ENCODE results near the gene MACROH2A2.
"Not testable (repeated sequence)": the region's sequence is repeated elsewhere in the genome, so short reads cannot be mapped to it uniquely, and the experiment has no call there.

MACROH2A2 gene

DNA sequence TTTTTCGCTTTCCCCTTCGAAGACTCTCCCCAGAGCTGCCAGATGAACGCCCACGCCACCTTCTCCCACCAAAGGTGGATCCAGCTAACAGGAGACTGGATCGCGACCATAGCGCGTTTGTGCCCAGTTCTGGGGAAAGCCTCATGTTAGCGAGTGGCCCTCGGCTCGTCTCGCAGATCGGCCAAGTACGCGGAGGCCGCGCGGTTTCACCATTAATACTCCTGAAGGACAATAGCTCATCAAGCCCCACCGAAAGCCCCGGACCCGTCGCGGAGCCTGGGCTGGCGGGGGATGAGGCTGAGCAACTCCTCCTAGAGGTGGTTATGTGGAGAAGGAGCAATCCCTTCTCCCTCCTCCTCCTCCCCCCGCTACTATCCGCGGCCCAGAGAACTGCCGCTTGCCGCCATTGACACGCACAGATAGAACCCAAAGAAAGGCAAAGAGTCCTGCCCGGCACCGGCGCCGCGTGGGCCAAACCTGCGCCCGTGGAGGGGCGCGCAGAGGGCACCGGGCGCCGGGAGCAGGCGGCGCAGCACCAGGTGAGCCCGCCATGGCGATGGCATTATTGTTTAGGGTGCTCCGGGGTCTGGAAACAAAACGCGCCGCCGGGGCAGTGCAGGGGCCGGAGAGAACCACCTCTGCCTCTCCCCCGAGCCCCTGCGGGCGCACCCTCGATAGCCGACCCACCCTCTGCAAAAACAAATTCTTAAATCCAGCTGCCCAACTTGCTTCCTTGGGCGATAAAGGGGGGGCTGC, at the start of gene MACROH2A2:
Gene MACROH2A2 (plus strand): TSS at position 385 of the 756 bp plus-strand sequence. CDS start 22,813 bp downstream, outside the sequence.
- DNase-seq (ENCODE audit: low read depth in 3 of 3): peak in 1 of 3 donors; percentile 1

- no peak for DNase-seq (ENCODE audit: low read depth in 3 of 3)
These were observed 45.4 kb upstream of the MACROH2A2 start for GRCh38 chr10:70007116-70007820.

- no peak for DNase-seq (ENCODE audit: low read depth in 3 of 3)
These were observed 21.4 kb upstream of the MACROH2A2 start for GRCh38 chr10:70031215-70031614.

DNA sequence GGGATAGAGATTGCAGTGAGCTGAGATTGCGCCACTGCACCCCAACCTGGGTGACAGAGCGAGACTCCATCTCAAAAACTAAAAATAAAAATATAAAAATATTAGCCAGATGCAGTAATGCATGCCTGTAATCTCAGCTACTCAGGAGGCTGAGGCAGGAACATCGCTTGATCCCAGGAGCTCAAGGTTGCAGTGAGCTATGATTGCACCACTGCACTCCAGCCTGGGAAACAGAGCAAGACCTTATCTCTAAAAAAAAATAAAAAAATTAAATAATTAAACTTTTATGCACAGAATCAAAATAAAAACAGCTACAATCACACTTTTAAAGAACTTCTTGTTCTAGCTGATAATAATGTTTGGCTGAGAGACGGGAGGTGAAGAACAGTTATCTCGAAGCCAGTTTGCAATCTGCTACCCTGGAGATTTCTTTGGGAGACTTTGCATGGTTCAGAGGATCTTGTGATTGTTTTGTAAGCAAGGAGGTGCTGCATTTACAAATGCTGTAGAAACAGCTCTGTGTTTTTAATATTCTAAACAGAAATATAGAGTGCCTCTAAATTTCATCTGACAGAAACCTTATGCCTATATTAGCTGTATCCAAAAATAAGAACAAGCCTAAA, 19.9 kb upstream of the MACROH2A2 start:
- no peak for DNase-seq (ENCODE audit: low read depth in 3 of 3)

DNA sequence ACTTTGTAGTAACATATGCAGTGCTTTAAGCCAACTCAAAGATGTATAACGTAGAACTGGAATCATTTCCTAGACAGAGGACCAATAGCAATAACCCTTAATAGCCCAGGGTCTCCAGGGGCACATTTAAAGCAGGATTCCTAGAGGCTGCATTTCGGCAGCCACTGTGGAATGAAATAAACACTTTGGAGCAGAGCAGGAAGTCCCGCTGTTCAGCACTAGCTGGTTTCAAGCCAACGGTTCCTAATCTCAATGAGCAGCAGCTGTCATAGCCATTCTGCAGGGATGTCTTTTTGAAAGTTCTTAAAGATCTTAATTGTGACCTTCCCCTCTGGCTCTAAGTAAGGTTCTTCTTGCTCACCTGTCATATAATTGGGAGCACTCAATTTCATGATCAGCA, 18.4 kb upstream of the MACROH2A2 start:
- DNase-seq (ENCODE audit: low read depth in 3 of 3): no peak

DNA sequence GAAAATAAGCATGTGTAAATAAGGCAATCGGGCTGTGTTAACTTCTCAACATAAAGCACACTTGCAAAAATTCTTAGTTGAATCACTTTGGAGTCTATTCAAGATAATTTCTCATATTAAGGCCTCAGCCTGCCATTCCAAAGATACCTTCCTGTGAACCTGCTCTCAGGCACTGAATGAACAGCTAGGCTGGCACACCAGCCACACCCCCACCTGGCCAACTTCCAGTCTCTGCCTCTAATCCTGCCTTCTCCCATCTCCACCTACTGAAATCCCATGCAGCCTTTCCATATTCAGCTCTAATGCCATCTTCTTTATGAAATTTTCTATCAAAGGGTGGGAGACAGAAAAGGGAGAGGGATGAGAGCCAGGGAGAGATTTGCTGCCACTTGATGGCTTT, 17.1 kb upstream of the MACROH2A2 start:
- DNase-seq (ENCODE audit: low read depth in 3 of 3): no peak

DNA sequence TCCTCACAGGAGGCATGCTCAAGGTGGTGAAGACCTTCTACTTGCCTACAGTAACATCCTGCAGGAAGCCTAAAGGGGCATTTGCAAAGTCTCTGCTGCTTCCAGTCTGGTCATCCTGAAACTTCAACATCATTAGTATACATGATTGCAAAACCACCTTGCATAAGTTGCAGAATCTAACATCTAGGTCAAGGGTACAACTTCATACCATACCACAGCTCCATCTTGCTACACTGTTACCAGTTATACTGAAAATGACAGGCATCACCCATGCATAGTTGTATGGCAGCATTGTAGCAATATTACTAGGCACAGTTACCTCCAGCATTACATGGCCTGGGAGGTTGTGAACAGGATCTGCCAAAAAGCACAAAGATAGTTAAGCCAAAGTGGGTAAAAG, 13.7 kb upstream of the MACROH2A2 start:
- no peak for DNase-seq (ENCODE audit: low read depth in 3 of 3)

DNA sequence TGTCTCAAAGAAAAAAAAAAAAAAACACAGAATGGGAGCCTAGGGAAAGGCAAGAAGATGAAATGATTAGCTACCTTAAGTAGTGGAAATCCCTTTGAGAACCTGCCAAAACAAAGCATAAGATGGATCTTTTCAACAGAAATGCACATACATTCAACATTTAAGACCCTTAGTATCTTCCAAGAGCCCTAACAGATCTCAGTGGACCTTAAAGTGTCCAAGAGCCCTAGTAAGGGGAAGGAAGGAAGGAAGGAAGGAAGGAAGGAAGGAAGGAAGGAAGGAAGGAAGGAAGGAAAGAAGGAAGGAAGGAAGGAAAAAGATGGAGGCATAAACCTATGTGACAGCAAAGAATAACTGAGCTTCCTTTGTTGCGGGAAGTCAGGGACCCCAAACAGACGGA, 11.6 kb upstream of the MACROH2A2 start:
- DNase-seq (ENCODE audit: low read depth in 3 of 3): no peak

DNA sequence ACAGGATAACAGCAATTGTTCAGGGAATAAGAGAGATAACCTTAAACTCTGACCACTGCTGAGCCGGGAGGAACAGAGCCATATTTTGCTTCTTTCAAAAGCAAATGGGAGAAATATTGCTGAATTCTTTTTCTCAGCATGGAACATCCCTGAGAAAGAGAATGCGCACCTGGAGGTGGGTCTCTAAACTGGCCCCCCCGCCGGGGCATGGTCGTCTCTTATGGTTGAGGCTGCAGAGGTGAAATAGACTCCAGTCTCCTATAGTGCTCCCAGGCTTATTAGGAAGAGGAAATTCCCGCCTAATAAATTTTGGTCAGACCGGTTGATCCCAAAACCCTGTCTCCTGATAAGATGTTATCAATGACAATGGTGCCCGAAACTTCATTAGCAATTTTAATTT, 10.9 kb upstream of the MACROH2A2 start:
- DNase-seq (ENCODE audit: low read depth in 3 of 3): not testable (repeated sequence)

DNA sequence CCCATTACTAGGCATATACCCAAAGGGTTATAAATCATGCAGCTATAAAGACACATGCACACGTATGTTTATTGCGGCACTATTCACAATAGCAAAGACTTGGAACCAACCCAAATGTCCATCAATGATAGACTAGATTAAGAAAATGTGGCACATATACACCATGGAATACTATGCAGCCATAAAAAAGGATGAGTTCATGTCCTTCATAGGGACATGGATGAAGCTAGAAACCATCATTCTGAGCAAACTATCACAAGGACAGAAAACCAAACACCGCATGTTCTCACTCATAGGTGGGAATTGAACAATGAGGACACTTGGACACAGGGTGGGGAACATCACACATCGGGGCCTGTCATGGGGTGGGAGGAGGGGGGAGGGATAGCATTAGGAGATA, 5.6 kb upstream of the MACROH2A2 start:
- DNase-seq (ENCODE audit: low read depth in 3 of 3): not testable (repeated sequence)

GRCh38 chr10:70048030-70048723, 4.5 kb upstream of the MACROH2A2 start:
- no peak for DNase-seq (ENCODE audit: low read depth in 3 of 3)

DNA sequence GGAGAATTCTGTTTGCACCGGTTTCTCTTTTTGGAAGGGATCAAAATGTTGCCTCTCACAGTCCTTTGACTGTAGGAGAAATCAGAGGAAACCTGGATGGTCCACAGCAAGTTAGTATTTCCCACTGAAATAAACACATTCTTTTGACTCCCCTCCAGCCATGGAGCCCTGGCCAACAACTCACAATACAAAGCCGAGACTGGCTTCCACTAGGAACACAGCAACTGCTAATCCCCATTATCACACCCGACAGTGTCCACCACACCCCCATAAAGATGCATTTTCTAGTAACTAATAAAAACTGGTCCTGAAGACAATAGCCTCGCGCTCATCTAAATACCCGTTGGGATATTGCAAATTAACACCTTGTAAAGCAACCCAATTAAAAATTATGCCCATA, 798 bp upstream of the MACROH2A2 start:
- no peak for DNase-seq (ENCODE audit: low read depth in 3 of 3)

GRCh38 chr10:70053218-70053840, 683 bp downstream of the MACROH2A2 start:
- DNase-seq (ENCODE audit: low read depth in 3 of 3): no peak

DNA sequence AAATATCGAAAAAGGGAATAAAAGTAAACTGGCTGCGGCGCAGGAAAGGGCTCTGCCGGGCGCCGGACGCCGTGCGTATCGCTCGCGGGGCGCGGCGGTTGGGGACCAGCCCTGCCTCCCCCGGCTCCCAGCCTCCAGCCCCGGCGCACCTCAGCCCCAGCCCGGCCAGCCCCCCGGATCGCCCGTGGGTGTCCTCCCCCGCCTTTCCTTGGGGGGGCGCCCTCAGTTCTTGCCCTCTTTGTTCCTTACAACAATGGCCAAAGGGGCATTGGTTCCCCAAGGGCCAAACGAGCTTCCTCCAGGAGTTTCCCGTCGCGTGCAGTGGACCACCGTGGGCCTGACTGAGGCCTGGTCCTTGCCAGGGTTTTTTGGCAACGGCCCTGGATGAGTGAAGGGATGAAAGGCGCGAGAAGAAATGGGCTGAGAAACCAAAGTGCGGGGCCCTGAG, 1.2 kb downstream of the MACROH2A2 start:
- no peak for DNase-seq (ENCODE audit: low read depth in 3 of 3)

GRCh38 chr10:70054902-70055301, 2.3 kb downstream of the MACROH2A2 start:
- DNase-seq (ENCODE audit: low read depth in 3 of 3): no peak

DNA sequence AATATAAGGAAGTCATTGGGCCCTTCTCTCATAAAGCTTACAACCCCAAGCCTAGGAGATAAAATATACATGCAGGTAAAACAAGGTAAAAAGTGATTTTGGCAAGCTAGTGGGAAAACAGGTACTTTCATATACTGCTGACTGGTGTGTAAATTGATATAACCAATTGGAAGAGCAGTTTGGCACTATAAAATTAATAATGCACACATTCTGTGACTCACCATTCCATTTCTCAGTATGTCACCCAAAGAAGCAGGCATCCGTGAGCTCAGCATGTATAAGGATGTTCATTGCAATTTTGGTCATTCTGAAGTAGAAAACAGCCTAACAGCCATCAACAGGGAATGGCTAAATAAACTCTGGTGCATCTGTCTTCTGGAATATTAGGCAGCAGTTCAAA, 2.9 kb downstream of the MACROH2A2 start:
- DNase-seq (ENCODE audit: low read depth in 3 of 3): no peak

GRCh38 chr10:70057306-70057705, 4.7 kb downstream of the MACROH2A2 start:
- DNase-seq (ENCODE audit: low read depth in 3 of 3): no peak

GRCh38 chr10:70060389-70060788, 7.7 kb downstream of the MACROH2A2 start:
- DNase-seq (ENCODE audit: low read depth in 3 of 3): no peak

DNA sequence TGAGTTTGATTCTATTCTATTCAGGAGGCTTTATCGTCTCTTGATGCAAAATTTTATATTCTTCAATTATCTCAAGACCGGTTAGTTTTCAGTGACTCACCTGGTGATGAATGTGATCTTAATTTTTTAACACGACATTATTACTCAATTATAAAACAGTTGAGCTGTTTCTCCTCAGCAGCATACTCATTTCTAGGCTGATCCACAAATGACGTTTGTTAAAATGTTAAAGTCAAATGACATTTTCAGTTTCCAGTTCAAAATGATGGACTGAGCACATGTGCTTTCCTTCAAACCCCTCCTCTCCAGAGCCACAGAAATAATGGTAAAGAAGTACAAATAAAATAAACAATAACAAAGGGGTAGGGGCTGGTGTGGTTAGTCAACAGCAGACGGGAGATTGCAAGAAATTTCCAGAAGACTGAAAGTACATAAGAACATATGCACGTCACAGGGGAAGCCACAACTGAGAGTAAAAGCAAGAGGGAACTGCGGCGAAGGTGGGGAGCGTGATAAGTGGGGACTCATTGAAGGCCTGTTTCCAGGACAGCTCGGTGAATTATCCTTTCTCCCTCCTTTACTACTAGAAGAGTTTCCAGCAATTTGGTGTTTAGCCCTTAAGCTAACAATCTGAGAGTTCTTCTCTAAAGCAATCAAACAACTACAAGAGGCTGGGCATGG, 10.9 kb downstream of the MACROH2A2 start:
- no peak for DNase-seq (ENCODE audit: low read depth in 3 of 3)

GRCh38 chr10:70064486-70064885, 11.8 kb downstream of the MACROH2A2 start:
- no peak for DNase-seq (ENCODE audit: low read depth in 3 of 3)

DNA sequence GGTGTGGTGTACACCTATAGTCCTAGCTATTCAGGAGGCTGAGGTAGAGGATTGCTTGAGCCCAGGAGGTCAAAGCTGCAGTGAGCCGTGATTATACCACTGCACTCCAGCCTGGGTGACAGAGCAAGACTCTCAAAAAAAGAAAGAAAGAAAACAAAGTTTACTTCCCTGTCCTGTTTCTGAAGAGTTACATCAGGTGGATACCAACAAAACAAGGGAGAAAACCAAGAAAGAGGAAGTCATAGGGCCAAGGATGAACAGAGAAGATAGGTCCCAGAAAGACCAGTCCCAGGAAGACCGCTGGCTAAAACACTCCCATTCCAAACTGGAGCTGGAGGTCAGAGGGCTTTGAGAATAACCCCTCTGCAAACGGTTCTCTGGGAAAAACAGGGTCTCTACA, 13.5 kb downstream of the MACROH2A2 start:
- no peak for DNase-seq (ENCODE audit: low read depth in 3 of 3)

Measured in stimulated activated CD4-positive, alpha-beta T cell treated with anti-CD3 and anti-CD28 coated beads, TNF-alpha, amount 100 ng/mL, for 48 hours (primary cell).